ENCODE results near the gene DPM3.

The DPM3 gene

GRCh38 chr1:155173478-155174323 lies 33.4 kb upstream of the DPM3 start, which contains the start of gene TRIM46:
TRIM46 (plus strand) TSS chr1:155173849; CDS start chr1:155173967, 118 bp downstream.
- Histone ChIP-seq H3K9ac (ENCODE audit: low read length) (peak within 1 kb of the TSS; percentile 95), H2AFZ (ENCODE audit: low read depth, low read length) (peak within 1 kb of the TSS; percentile 82), H3K9me3 (ENCODE audit: insufficient read depth, low read length) (no peaks in the 10 kb centered on the region), H3K4me1 (ENCODE audit: low read length) (peaks cover 29% of the 10 kb centered on the region), H4K20me1 (ENCODE audit: insufficient read depth, low read length) (no peaks in the 10 kb centered on the region), H3K27ac (ENCODE audit: low read length) (peak within 1 kb of the TSS; percentile 75), H3K4me3 (ENCODE audit: low read length) (peak within 1 kb of the TSS; percentile 87), H3K27me3 (ENCODE audit: low read depth, low read length) (no peaks in the 10 kb centered on the region), H3K79me2 (ENCODE audit: low read length) (peaks cover 16% of the 10 kb centered on the region), H3K4me2 (ENCODE audit: low read length) (peak within 1 kb of the TSS; percentile 91), H3K36me3 (replicated peaks; ENCODE audit: low read depth, low read length) (peaks cover 22% of the 10 kb centered on the region)
- 0 out of 2 replicates have a peak, but pooled peaks have one; percentile 17 for TF ChIP-seq CTCF (IDR thresholded peaks at IDR 0.05; ENCODE audit: low read depth, low read length)
- TF ChIP-seq EZH2phosphoT487 (IDR thresholded peaks at IDR 0.05; ENCODE audit: low read depth), result no peak

GRCh38 chr1:155172732-155173477 lies 32.6 kb upstream of the DPM3 start, which contains the start of gene KRTCAP2:
KRTCAP2 (minus strand) TSS chr1:155173304; CDS start chr1:155173224, 80 bp downstream.
- Histone ChIP-seq H3K4me2 (ENCODE audit: low read length) (peak within 1 kb of the TSS; percentile 91), H3K79me2 (ENCODE audit: low read length) (peaks cover 16% of the 10 kb centered on the region), H3K27me3 (ENCODE audit: low read depth, low read length) (no peaks in the 10 kb centered on the region), H3K4me3 (ENCODE audit: low read length) (peak within 1 kb of the TSS; percentile 87), H3K9ac (ENCODE audit: low read length) (peak within 1 kb of the TSS; percentile 95), H3K4me1 (ENCODE audit: low read length) (peaks cover 31% of the 10 kb centered on the region), H2AFZ (ENCODE audit: low read depth, low read length) (peak within 1 kb of the TSS; percentile 82), H3K9me3 (ENCODE audit: insufficient read depth, low read length) (no peaks in the 10 kb centered on the region), H3K36me3 (replicated peaks; ENCODE audit: low read depth, low read length) (peaks cover 21% of the 10 kb centered on the region), H4K20me1 (ENCODE audit: insufficient read depth, low read length) (no peaks in the 10 kb centered on the region), H3K27ac (ENCODE audit: low read length) (peak within 1 kb of the TSS; percentile 75)
- TF ChIP-seq CTCF (IDR thresholded peaks at IDR 0.05; ENCODE audit: low read depth, low read length), result peak; percentile 96
- no peak for TF ChIP-seq EZH2phosphoT487 (IDR thresholded peaks at IDR 0.05; ENCODE audit: low read depth)

- H3K79me2 ChIP-seq (ENCODE audit: low read length), result peaks cover 16% of the 10 kb centered on the region
- H3K27ac ChIP-seq (ENCODE audit: low read length), result peak overlapping the region; percentile 75
- no peaks in the 10 kb centered on the region for H4K20me1 ChIP-seq (ENCODE audit: insufficient read depth, low read length)
- H2AFZ ChIP-seq (ENCODE audit: low read depth, low read length), result no peak overlapping the region
- H3K4me3 ChIP-seq (ENCODE audit: low read length), result peak overlapping the region; percentile 87
- peak overlapping the region; percentile 95 for H3K9ac ChIP-seq (ENCODE audit: low read length)
- H3K9me3 ChIP-seq (ENCODE audit: insufficient read depth, low read length), result no peaks in the 10 kb centered on the region
- peak overlapping the region; percentile 91 for H3K4me2 ChIP-seq (ENCODE audit: low read length)
- peaks cover 30% of the 10 kb centered on the region for H3K4me1 ChIP-seq (ENCODE audit: low read length)
- H3K36me3 ChIP-seq (replicated peaks; ENCODE audit: low read depth, low read length), result peaks cover 15% of the 10 kb centered on the region
- H3K27me3 ChIP-seq (ENCODE audit: low read depth, low read length), result no peaks in the 10 kb centered on the region
- TF ChIP-seq CTCF (IDR thresholded peaks at IDR 0.05; ENCODE audit: low read depth, low read length) (no peak), EZH2phosphoT487 (IDR thresholded peaks at IDR 0.05; ENCODE audit: low read depth) (no peak)
Observed at GRCh38 chr1:155171836-155172731, 31.8 kb upstream of the DPM3 start.
